Neutrophil (primary cell): ENCODE results near the gene DDX25.

Experiments
- H3K27ac ChIP-seq: fragments of 200-600 bp; sonication (generic); 2 replicates; pipeline ENCODE4 v1.5.1; 2016; ENCODE audit warnings: mild to moderate bottlenecking, moderate library complexity
- H3K27me3 ChIP-seq: fragments of 200-600 bp; sonication (generic); 2 replicates; pipeline ENCODE4 v1.6.0; 2016; ENCODE audit warnings: mild to moderate bottlenecking
- H3K36me3 ChIP-seq: fragments of 200-600 bp; sonication (generic); 2 replicates; pipeline ENCODE4 v1.5.1; 2017
- H3K4me1 ChIP-seq, 2 experiments: fragments of 200-600 bp in 1 of 2; sonication (generic) in 1 of 2; 1 replicate in 1 of 2; 2 replicates in 1 of 2; pipeline versions ENCODE4 v1.5.1 to v1.6.1; 2013 to 2016; ENCODE audit warnings: low read depth in 1 of 2, low read length in 1 of 2, mild to moderate bottlenecking in 1 of 2, moderate library complexity in 1 of 2; ENCODE audit not compliant: control insufficient read depth in 1 of 2, insufficient read depth in 1 of 2
- H3K4me3 ChIP-seq, 2 experiments: fragments of 200-600 bp in 1 of 2; sonication (generic) in 1 of 2; 1 replicate in 1 of 2; 2 replicates in 1 of 2; pipeline ENCODE4 v1.5.1; 2013 to 2016; ENCODE audit warnings: low read depth in 1 of 2, low read length in 1 of 2, mild to moderate bottlenecking in 1 of 2, moderate library complexity in 1 of 2
- H3K9me3 ChIP-seq: fragments of 200-600 bp; sonication (generic); 2 replicates; pipeline ENCODE4 v1.5.1; 2016
- CTCF ChIP-seq: fragments of 200-600 bp; sonication (generic); IDR thresholded peaks from 2 replicates; pipeline ENCODE4 v1.5.1; 2016; ENCODE audit warnings: antibody characterized with exemption

DDX25 gene

GRCh38 chr11:125947419-125948277 lies 43.3 kb downstream of the DDX25 start:
- Histone ChIP-seq H3K36me3 (no peaks in the 10 kb centered on the region), H3K27ac (no peak overlapping the region), H3K4me3 (no peak overlapping the region), H3K4me1 (no peaks in the 10 kb centered on the region), H3K27me3 (peaks cover 4% of the 10 kb centered on the region), H3K9me3 (no peaks in the 10 kb centered on the region)
- no peak for TF ChIP-seq CTCF

- H3K4me3 ChIP-seq: no peak overlapping the region
- no peaks in the 10 kb centered on the region for H3K9me3 ChIP-seq
- no peaks in the 10 kb centered on the region for H3K36me3 ChIP-seq
- no peak for TF ChIP-seq CTCF
- no peaks in the 10 kb centered on the region for H3K4me1 ChIP-seq
- H3K27me3 ChIP-seq: peaks cover 4% of the 10 kb centered on the region
- no peak overlapping the region for H3K27ac ChIP-seq
Observed at GRCh38 chr11:125948278-125949051, 44.2 kb downstream of the DDX25 start.

- TF ChIP-seq CTCF: no peak
- Histone ChIP-seq H3K36me3 (no peaks in the 10 kb centered on the region), H3K4me3 (no peak overlapping the region), H3K9me3 (no peaks in the 10 kb centered on the region), H3K27me3 (peaks cover 4% of the 10 kb centered on the region), H3K4me1 (no peaks in the 10 kb centered on the region), H3K27ac (no peak overlapping the region)
Observed at GRCh38 chr11:125949271-125950177, 45.2 kb downstream of the DDX25 start.

- no peaks in the 10 kb centered on the region for H3K36me3 ChIP-seq
- no peak overlapping the region for H3K27ac ChIP-seq
- no peak overlapping the region for H3K4me3 ChIP-seq
- peaks cover 4% of the 10 kb centered on the region for H3K27me3 ChIP-seq
- TF ChIP-seq CTCF: no peak
- no peaks in the 10 kb centered on the region for H3K4me1 ChIP-seq
- H3K9me3 ChIP-seq: no peaks in the 10 kb centered on the region
Observed at GRCh38 chr11:125950178-125950490, 45.8 kb downstream of the DDX25 start.
